Type B pancreatic cell (in vitro differentiated cells): ENCODE measurements around the gene STX10. TPM values are rescaled to one million over a fixed set of nuclear protein-coding genes. Genes with fewer than 3 reads are reported as not detected.

ENCODE experiments used
- DNase-seq: peaks from one replicate; pipeline ENCODE4 v3.0.0; 2021; ENCODE audit warnings: mixed read lengths; ENCODE audit not compliant: unreplicated experiment; ENCODE audit errors: extremely low spot score
- H3K27ac Mint-ChIP-seq: 2 replicates; pipeline ENCODE4 v1.8.0; 2021; ENCODE audit warnings: mild to moderate bottlenecking, mixed read lengths
- H3K27me3 Mint-ChIP-seq: 2 replicates; pipeline ENCODE4 v1.8.0; 2021; ENCODE audit warnings: mixed read lengths
- H3K36me3 Mint-ChIP-seq: 2 replicates; pipeline ENCODE4 v1.8.0; 2021; ENCODE audit warnings: mixed read lengths
- H3K4me1 Mint-ChIP-seq: one replicate; pipeline ENCODE4 v1.8.0; 2021; ENCODE audit warnings: mixed read lengths; ENCODE audit not compliant: unreplicated experiment
- H3K4me3 Mint-ChIP-seq: 2 replicates; pipeline ENCODE4 v1.8.0; 2021; ENCODE audit warnings: mild to moderate bottlenecking, mixed read lengths
- H3K9me3 Mint-ChIP-seq: 2 replicates; pipeline ENCODE4 v1.8.0; 2021; ENCODE audit warnings: mixed read lengths
- CTCF ChIP-seq: fragments of 200-600 bp; sonication (generic); conservative IDR thresholded peaks from 2 replicates; pipeline ENCODE4 v1.5.0; 2021; ENCODE audit warnings: antibody characterized with exemption, mild to moderate bottlenecking
- total RNA-seq: library from RNA; stranded (reverse); gene quantifications from 2 replicates; pipeline ENCODE4 v1.2.1, GENCODE V29; 2021; ENCODE audit warnings: low replicate concordance

Gene STX10
- total RNA-seq, 1 donor from 2014 or later = 45.2 TPM

- Mint-ChIP-seq H3K9me3 (no peaks in the 10 kb centered on the region), H3K36me3 (peaks cover 6% of the 10 kb centered on the region), H3K4me1 (peaks cover 3% of the 10 kb centered on the region), H3K27me3 (no peaks in the 10 kb centered on the region), H3K4me3 (no peak overlapping the region), H3K27ac (no peak overlapping the region)
- no peak for TF ChIP-seq CTCF
- DNase-seq = no peak
Measured at GRCh38 chr19:13138171-13138915, 11.8 kb downstream of the STX10 start.

GRCh38 chr19:13137290-13137794 lies 12.8 kb downstream of the STX10 start:
- no peaks in the 10 kb centered on the region for H3K27me3 Mint-ChIP-seq
- H3K4me3 Mint-ChIP-seq = no peak overlapping the region
- no peak overlapping the region for H3K27ac Mint-ChIP-seq
- peaks cover 11% of the 10 kb centered on the region for H3K4me1 Mint-ChIP-seq
- DNase-seq = no peak
- peaks cover 11% of the 10 kb centered on the region for H3K36me3 Mint-ChIP-seq
- TF ChIP-seq CTCF = no peak
- no peaks in the 10 kb centered on the region for H3K9me3 Mint-ChIP-seq

- Mint-ChIP-seq H3K4me3 (no peak overlapping the region), H3K27me3 (no peaks in the 10 kb centered on the region), H3K9me3 (no peaks in the 10 kb centered on the region), H3K36me3 (peaks cover 8% of the 10 kb centered on the region), H3K27ac (no peak overlapping the region), H3K4me1 (peaks cover 11% of the 10 kb centered on the region)
- no peak for TF ChIP-seq CTCF
- DNase-seq = no peak
Measured at GRCh38 chr19:13135068-13136062, 14.8 kb downstream of the STX10 start.

GRCh38 chr19:13134626-13135025 lies 15.5 kb downstream of the STX10 start:
- Mint-ChIP-seq H3K4me3 (no peak overlapping the region), H3K9me3 (no peaks in the 10 kb centered on the region), H3K4me1 (peaks cover 11% of the 10 kb centered on the region), H3K27me3 (no peaks in the 10 kb centered on the region), H3K36me3 (peaks cover 8% of the 10 kb centered on the region), H3K27ac (no peak overlapping the region)
- TF ChIP-seq CTCF = no peak
- no peak for DNase-seq

- H3K4me1 Mint-ChIP-seq = peaks cover 17% of the 10 kb centered on the region
- no peaks in the 10 kb centered on the region for H3K9me3 Mint-ChIP-seq
- no peak for TF ChIP-seq CTCF
- no peaks in the 10 kb centered on the region for H3K27me3 Mint-ChIP-seq
- H3K36me3 Mint-ChIP-seq = peaks cover 8% of the 10 kb centered on the region
- H3K27ac Mint-ChIP-seq = no peak overlapping the region
- no peak for DNase-seq
- H3K4me3 Mint-ChIP-seq = no peak overlapping the region
Measured at GRCh38 chr19:13133241-13133870, 16.8 kb downstream of the STX10 start.
